Heart left ventricle (tissue), 13 donors: Measurements from ENCODE around the gene COQ6.

Experiments
- CTCF ChIP-seq, 12 donors: fragments of 200-600 bp; sonication (generic) in 4 of 12; IDR thresholded peaks; one replicate each; pipeline versions ENCODE4 v1.5.0 to v1.8.0; 2018 to 2022; ENCODE audit warnings: antibody characterized with exemption in 12 of 12, mild to moderate bottlenecking in 5 of 12
- POLR2A ChIP-seq, 2 donors: fragments of 450-650 bp; IDR thresholded peaks; one replicate each; pipeline ENCODE4 v1.6.1; 2017; ENCODE audit warnings: antibody characterized with exemption in 2 of 2, mild to moderate bottlenecking in 2 of 2, moderate library complexity in 2 of 2
- donor health status: ischemic (EF 13 %, LVEDD 7.1; RV severe dilation, severe dysfunction).
- donor health status: DM: no; HTN: yes; CAD: no.
- donor health status: DM: no; HTN: no; CAD: no.
- donor health status: ischemic (EF 25% LVEDD 6.9; RV normal size, moderate dysfunction).
- donor health status: ischemic (EF 25% LVEDD 5.7; RV mildly dilated, moderate dysfunction).
- donor health status: ischemic (EF 35%, LVEDD 5.7; RV mildly dilated, moderate dysfunction).
- donor health status: nonischemic (EF 11% LVEDD 7.7; RV severe dilation, severe dysfunction).
- donor health status: DM: yes; HTN: yes; CAD: no.
- donor health status: PGD.
- donor health status: ischemic (EF 29% LVEDD 5.4; RV normal size, mild dysfunction).
- donor health status: nonischemic (EF 23%, LVEDD 6.1; RV moderate dilation, normal function).

DNA sequence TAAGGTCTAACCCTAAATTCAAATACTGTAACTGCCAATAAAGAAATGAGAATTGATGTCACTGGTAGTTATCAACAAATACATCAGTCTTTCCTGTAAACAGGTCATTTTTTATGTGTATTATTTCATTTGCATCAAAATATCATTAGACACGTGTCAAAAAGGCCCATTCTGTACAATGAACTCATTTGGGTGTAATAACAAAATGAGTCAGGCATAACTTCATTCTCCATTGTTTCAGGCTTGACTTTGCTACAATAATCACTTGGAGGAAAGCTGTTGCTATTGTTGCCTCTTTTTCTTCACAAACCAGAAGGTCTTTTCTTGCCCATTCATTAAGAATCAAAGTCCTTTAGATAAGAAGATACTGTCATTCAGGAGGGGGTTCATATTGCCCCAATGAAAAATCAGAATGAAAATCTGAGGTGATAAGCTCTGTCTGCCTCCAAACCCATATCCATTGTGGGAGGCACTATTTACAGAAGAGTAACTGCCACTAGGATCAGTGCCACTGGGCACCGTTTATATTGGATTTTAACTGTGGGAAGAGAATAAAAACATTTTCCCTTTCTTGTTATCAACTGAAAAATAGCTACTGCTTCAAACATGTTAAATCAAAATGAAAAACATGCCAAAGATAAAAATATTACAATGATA lies 58.9 kb downstream of the COQ6 start:
- TF ChIP-seq CTCF (IDR thresholded peaks at IDR 0.05) (no peak), POLR2A (IDR thresholded peaks at IDR 0.05) (no peak)
